ENCODE results near the gene MLXIP. TPM values are rescaled to one million over a fixed set of nuclear protein-coding genes. Genes with fewer than 3 reads are reported as not detected.
A peak's percentile ranks its signal among the peaks of the same experiment; 100 is the strongest.
"Not testable (repeated sequence)": the region's sequence is repeated elsewhere in the genome, so short reads cannot be mapped to it uniquely, and the experiment has no call there.

Gene MLXIP, protein sequence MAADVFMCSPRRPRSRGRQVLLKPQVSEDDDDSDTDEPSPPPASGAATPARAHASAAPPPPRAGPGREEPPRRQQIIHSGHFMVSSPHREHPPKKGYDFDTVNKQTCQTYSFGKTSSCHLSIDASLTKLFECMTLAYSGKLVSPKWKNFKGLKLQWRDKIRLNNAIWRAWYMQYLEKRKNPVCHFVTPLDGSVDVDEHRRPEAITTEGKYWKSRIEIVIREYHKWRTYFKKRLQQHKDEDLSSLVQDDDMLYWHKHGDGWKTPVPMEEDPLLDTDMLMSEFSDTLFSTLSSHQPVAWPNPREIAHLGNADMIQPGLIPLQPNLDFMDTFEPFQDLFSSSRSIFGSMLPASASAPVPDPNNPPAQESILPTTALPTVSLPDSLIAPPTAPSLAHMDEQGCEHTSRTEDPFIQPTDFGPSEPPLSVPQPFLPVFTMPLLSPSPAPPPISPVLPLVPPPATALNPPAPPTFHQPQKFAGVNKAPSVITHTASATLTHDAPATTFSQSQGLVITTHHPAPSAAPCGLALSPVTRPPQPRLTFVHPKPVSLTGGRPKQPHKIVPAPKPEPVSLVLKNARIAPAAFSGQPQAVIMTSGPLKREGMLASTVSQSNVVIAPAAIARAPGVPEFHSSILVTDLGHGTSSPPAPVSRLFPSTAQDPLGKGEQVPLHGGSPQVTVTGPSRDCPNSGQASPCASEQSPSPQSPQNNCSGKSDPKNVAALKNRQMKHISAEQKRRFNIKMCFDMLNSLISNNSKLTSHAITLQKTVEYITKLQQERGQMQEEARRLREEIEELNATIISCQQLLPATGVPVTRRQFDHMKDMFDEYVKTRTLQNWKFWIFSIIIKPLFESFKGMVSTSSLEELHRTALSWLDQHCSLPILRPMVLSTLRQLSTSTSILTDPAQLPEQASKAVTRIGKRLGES
- 68.4 TPM for total RNA-seq
- long read RNA-seq, full-length matches to known transcripts: 91 of 305 reads
- long read RNA-seq, partial matches to known transcripts: 113 of 305 reads
- long read RNA-seq, other reads (novel, unspliced or antisense): 101 of 305 reads

DNA sequence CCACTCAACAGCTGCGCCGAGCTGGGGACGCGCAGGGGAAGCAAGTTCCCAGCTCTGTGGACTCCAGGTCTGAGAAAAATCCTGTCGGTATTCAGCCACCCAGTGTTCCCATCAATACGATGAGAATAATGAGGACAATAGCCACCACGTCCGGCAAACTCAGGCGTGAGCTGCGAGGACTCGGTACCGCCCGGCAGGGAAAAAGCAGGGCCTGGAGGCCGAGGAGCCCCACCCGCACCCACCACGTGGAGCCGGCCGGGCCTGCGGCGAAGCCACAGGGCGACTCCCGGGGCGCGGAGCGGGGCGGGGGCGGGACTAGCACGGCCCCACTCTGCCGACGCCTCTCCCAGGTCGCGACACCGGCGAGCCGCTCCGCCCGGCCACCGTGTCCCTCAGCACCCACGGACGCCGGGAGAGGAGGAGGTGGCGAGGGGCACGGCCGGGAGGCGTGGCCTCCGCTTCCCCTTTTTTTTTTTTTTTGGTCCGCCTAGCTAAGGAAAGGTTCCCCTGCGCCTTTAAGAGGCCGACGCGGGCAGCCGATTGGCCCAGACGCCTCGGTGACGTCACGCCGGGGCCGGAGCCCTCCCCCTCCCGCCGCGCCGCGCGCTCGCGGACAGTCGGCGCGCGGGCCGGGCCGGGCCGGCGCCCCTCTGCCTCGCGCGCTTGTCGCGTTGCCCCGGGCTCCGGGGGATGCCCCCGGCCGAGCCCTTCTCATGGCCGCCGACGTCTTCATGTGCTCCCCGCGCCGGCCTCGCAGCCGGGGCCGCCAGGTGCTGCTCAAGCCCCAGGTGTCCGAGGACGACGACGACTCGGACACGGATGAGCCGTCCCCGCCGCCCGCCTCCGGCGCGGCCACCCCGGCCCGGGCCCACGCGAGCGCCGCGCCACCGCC, at the start of gene MLXIP:
TSS of gene MLXIP (plus strand) at position 616 of the 892 bp plus-strand sequence. CDS start at position 714, 98 bp downstream.
- DNase-seq (ENCODE audit: low spot score): peak; percentile 99

DNA sequence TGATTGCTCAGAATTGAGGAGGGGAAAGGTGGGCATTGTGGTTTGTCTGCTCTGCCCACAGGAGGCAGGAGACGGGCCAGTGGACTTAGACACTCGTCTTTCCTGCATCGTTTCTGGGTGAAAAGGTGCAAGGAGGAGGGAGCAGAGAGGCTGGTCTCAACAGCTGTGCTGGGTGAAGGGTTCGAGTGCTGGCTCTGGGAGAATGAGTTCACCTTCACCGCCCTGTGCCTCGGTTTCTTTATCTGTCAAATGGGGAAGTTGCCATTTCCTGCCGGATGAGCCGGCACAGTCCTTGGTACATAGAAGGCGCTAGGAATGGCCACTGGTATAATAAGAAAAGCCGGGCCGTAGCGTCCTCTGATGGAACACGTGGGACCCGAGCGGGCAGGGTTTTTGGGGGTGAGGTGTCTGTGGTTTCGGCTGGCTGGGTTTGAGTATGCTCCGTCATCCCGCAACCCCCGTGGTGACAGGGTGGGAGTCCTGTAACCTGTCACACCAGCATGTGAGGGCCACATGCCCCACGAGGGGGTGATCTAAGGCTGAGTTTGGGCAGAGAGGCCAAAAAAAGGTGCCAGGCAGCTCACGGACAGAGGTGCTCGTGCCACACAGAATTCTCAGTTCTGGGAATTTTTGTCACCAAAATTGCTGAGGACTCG, 49.5 kb upstream of the MLXIP start:
- DNase-seq (ENCODE audit: low spot score): no peak

DNA sequence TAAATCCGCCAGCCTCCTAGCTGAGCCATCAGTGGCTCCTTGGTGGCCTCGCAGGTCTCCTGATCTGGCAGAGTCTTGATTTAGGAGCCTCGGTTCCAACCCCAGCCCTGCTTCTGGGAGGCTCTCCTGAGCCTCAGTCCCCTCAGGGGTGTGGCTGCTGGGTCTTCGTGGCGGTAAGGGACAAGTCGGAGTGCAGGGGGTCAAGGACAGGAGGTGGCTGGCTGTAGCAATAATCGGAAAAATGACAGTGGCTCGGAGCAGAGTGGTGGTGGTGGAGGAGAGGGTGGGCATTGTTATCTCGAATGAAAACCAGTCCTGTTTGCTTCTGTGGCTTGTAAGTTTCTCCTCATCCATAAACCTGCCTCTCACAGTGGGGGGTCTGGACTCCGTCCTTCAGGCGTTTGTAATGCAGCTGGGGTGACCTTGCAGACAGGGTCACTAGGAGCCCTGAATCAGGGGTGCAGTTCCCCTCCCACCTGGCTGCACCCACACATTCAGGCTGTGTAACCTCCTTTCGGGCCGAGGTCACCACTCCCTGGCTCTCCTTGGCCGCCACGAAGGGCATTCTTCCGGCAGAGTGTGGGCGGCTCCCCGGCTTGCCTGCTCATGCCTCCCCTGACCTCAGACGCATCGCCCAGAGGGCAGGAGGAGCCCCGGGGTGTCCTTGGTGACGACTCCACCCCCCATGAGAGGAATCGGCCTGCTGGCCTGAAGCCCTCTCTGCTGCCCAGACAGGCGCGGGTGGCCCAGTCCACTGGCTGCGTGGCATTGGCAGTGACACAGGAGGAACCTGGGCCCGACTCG, 48.7 kb upstream of the MLXIP start:
- no peak for DNase-seq (ENCODE audit: low spot score)

DNA sequence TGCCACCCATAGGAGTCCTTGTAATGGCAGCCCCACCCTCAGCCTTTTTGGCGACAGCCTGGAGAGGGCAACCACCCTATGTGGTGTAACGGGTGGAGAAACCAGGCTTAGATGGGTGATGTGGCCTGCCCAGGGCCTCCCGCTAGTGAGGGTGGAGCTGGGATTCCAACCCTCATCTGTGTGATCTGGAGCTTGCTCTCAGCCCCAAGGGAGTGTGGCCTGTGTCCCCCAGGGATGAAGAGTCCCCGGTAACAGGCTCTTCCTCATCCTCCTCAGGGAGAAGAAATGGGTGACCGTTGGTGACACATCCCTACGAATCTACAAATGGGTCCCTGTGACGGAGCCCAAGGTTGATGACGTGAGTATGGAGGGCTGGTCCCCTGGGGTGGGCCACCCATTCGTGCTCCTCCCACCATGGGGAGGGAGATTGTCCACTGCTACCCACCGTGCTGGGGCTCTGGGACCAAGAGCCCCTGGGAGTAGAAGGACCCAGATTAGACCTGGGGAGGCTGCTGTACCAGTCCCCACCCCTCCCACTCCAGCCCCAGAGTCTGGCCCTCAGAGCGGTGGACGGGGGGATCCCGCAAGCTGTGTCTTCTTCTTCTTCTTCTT, 48.0 kb upstream of the MLXIP start:
- DNase-seq (ENCODE audit: low spot score): no peak

DNA sequence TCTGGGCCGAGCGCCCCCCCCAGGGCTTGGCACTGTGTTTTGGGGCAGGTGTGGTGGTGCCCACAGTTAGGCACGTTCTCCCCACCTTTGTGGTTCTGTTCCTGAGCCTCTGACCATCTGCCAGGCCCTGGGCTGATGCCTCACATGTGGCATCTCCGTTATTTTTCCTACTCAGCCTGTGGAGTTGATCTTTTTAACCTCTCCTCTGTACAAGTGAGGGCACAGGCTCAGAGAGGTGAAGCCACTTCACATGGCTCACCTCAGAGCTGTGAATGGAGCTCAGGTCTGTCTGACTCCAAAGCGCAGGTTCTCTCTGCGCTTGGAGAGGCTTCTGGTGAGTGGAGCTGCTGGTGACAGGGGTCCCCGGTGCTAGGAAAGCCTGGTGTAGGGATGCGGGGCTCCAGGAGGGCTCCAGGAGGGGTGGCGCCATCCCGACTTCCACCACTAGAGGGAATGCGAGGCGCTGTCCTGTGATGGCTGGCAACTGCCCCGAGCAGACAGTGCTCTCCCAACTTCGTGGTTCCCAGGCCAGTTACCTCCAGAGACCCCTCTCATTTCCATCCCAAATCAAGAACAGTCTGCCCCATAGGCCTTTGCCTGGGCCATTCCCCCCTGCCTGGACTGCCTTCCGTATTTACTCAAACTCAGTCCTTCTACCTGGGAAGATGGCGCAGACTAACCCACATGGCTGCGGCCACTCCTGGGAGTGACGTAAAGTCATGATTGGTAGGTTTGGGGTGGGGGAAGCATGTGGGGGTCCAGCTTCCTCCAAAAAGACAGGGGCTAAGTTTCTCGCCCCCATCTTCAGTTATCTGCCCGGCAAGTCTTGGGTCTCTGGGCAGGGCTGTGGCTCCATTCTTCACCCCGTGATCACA, 47.0 kb upstream of the MLXIP start:
- DNase-seq (ENCODE audit: low spot score): no peak

DNA sequence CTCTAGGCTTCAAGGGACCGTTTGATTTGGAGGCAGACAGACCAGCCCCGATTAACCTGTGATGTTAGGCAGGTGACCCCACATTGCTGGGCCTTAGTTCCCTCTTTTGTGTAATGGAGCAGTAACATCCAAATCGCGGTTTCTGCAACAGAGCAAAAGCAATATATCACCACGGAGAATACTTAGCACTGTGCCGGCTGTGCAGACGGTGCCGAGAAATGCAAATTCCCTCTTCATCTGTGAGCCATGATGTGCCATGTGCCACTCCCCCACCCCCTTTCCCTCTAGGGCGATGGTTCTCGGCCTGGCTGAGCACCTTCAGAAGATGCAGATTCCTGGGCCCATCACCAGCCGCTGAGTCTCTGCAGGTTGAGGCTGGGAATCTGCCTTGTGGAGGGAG, 46.0 kb upstream of the MLXIP start:
- DNase-seq (ENCODE audit: low spot score): no peak

DNA sequence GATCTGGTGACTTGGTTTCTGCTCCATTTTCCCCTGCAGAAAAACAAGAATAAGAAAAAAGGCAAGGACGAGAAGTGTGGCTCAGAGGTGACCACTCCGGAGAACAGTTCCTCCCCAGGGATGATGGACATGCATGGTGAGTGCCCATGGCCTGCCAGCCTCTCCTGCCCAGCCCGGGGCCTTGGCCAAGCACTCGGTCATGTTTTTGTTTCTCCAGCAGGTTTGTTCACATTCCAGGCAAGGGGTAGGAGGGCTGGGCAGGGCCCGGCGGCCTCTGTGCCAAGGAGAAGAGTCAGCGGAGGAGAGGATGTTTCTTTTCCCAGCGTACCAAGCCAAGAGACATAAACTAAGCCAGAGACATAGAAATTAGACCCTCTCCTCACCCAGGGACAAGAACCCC, 43.3 kb upstream of the MLXIP start:
- no peak for DNase-seq (ENCODE audit: low spot score)

DNA sequence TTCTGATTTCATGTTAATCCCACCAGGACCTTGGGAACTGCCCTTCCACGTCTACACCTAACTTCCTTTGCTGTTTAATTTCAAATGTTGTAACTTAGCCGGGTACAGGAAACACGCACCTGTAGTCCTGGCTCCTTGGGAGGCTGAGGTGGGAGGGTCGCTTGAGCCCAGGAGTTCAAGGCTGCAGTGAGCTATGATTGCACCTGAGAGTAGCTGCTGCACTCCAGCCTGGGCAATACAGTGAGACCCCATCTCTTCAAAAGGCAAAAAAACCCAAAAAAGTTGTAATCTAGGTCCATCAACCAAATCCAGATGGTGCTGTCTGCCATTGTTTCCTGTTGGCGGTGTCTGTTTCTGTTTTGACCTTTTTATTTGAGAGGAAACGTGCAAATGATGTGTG, 42.4 kb upstream of the MLXIP start:
- DNase-seq (ENCODE audit: low spot score): no peak

DNA sequence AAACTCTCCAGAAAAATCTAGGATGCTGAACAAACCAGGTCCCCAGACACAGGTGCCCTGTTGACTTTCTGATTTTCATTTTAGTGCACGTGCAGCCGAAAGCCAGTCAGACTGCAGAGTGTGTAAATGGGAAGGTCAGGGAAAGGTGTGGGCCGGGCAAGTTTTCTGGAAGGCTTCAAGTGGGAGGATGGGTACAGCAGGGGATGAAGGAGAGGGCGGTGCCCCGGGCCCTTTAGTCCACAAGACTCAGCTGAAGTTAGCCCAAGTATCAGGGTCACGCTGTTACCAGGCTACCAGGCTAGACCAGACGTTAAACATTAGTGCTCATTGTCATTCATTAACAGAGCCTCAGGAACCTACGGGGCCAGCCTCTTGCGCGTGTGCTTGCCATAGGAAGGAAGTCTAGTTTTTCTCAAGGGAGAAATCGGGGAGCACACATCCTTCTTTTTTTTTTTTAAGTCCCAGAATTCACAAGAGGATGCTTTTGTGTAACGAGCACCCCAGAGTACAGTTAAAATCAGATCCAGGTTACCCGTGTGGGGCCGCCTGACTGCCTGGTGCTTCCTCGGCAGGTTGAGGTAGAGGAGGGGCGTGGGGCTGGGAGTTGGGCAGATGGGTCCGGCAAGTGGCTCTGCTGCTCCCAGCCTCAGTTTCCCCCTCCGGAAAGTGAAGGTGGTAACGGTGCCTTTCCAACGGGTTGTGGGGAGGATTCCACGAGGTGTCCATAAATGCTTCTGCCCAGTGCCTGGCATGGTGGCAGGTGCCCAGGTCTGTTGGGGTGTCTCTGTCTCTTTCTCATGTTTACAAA, 37.8 kb upstream of the MLXIP start:
- no peak for DNase-seq (ENCODE audit: low spot score)

DNA sequence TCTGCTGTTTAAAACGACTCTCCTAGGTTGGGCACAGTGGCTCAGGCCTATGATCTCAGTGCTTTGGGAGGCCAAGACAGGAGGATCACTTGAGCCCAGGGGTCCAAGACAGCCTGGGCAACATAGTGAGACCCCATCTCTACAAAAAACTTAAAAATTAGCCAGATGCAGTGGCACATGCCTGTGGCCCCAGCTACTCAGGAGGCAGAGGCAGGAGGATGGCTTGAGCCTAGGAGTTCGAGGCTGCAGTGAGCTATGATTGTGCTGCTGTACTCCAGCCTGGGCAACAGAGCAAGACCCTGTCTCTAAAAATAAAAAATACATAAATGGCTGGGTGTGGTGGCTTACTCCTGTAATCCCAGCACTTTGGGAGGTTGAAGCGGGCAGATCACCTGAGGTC, 37.1 kb upstream of the MLXIP start:
- not testable (repeated sequence) for DNase-seq (ENCODE audit: low spot score)

DNA sequence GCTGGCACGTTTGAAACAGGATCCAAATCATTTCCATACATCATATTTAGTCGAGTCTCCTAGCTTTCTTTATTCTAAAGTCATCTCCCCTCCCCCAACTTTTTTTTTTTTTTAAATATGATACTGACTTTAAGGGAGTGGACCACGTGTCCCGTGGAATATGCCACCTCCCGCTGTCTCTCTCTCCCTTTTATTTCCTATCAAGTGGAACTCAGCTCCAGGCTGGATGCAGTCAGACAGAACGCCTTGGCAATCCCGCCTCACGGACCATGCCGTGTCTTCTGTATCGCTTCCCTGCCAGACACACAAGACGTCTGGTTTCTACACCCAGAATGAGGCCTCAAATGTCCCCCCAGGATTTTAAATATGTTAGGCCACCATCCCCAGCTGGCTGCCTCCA, 35.6 kb upstream of the MLXIP start:
- no peak for DNase-seq (ENCODE audit: low spot score)

DNA sequence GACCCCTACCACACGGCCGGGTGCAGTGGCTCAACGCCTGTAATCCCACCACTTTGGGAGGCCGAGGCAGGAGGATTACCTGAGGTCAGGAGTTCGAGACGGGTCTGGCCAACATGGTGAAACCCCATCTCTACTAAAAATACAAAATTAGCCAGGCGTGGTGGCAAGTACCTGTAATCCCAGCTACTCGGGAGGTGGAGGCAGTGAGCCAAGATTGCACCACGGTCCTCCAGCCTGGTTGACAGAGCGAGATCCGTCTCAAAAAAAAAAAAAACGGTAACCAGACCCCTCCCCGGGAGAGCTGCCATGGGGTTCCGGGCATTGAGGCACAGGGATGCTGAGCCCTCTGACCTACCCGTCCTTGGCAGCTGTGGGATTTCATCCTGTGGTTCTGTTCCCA, 35.1 kb upstream of the MLXIP start:
- no peak for DNase-seq (ENCODE audit: low spot score)

DNA sequence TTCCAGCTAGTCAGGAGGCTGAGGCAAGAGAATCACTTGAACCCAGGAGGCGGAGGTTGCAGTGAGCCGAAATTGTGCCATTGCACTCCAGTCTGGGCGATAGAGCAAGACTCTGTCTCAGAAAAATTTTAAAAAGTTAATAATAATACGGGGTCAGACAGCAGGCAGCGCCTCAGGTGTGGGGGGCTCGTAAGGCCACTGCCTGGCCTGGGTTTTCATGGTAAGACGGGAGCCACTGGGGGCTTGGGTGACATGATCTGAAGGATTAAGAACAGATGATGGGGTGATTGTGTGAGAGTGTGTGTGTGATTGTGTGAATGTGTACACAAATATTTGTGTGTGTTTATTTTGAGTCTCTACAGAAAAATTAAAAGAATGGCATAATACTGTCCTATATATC, 33.3 kb upstream of the MLXIP start:
- DNase-seq (ENCODE audit: low spot score): no peak

DNA sequence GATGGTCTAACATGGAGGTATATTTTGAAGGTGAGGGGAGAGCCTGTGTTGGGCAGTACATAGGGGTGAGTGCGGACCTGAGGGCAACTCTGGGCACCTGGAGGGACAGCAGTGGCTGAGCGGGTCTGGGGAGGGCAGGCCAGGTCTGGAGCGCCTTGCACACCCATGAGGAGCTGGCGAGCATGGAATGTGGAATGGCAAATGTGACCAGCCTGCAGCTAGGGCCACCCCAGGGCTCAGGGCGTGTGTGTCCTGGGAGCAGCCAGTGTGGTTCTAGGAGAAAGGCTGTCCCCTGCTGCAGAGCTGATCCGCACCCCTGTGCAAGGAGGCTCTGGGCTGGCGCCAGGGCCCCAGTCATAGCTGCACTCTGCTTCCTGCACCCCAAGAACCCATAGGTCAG, 32.4 kb upstream of the MLXIP start:
- no peak for DNase-seq (ENCODE audit: low spot score)

DNA sequence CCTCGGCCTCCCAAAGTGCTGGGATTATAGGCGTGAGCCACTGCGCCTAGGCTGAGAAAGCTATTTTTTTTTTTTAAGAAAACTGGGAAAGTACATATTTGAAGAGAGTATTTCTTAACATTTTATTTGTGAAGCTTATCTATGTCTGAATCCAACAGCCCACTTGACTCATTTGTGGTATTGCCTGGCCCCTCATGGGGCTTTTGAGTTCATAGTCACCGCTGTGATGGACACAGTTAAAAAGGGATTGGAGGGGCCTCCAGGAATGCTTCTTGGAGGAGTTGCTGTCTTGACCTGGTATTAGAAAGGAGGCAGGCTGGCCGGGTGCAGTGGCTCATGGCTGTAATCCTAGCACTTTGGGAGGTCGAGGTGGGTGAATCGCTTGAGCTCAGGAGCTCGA, 30.4 kb upstream of the MLXIP start:
- DNase-seq (ENCODE audit: low spot score): no peak

DNA sequence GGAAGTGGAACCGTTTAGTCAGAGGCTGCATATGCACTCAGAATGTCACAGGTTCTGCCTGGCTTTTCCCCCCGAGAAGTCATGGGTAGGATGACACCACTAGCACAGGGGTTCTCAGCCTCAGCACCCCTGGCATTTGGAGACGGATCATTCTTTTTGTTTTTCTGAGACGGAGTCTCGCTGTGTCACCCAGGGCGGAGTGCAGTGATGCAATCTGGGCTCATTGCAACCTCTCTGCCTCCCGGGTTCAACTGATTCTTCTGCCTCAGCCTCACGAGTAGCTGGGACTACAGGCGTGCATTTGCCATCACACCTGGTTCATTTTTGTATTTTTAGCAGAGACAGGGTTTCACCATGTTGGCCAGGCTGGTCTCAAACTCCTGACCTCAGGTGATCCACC, 28.7 kb upstream of the MLXIP start:
- no peak for DNase-seq (ENCODE audit: low spot score)

DNA sequence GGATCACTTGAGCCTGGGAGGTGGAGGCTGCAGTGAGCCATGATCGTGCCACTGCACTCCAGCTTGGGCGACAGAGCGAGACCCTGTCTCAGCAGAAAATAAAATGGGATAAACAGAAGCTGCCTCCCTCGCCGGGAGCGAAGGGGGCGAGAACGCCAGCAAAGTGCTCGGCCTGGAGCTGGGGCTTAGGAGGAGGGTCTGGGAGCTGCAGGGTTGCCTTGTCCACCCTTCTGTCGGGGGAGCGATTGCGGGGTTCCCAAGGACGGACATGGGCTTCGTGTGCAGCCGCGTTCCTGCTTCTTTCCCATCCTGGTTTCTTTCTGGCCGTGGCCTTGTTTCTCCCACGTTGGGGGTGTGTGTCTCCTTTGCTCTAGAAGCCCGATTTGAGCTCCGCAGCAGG, 27.9 kb upstream of the MLXIP start:
- no peak for DNase-seq (ENCODE audit: low spot score)

Measured in mesenteric fat pad (tissue), 1 donor.